Lower lobe of right lung (tissue), 2 donors: ENCODE measurements around the gene WDR37. TPM values are rescaled to one million over a fixed set of nuclear protein-coding genes. Genes with fewer than 3 reads are reported as not detected.
A peak's percentile ranks its signal among the peaks of the same experiment; 100 is the strongest.

Experiments
- ATAC-seq, 2 donors: fragments of 200-7000 bp; cut with Tn5 transposase; one replicate each; pipeline ENCODE4 v1.9.1; 2020 to 2022; ENCODE audit warnings: mild to moderate bottlenecking in 2 of 2, moderate library complexity in 2 of 2
- DNase-seq: peaks from one replicate; pipeline ENCODE4 v3.0.0-alpha.2; 2020
- H3K27ac ChIP-seq: fragments of 200-600 bp; one replicate; pipeline ENCODE4 v1.8.0; 2022
- H3K27me3 ChIP-seq: fragments of 200-600 bp; one replicate; pipeline ENCODE4 v1.8.0; 2022; ENCODE audit warnings: low read depth
- H3K36me3 ChIP-seq: fragments of 200-600 bp; one replicate; pipeline ENCODE4 v1.8.0; 2022; ENCODE audit warnings: mild to moderate bottlenecking
- H3K4me1 ChIP-seq: fragments of 200-600 bp; one replicate; pipeline ENCODE4 v1.8.0; 2022
- H3K4me3 ChIP-seq: fragments of 200-600 bp; one replicate; pipeline ENCODE4 v1.8.0; 2022; ENCODE audit warnings: mild to moderate bottlenecking
- H3K9me3 ChIP-seq: fragments of 200-600 bp; one replicate; pipeline ENCODE4 v1.8.0; 2022
- intact Hi-C: fragments of 100-400 bp; cut with DNase I; formaldehyde crosslinking; loops from one replicate; pipeline ENCODE4 v1.11.0; 2022
- total RNA-seq: library from RNA; stranded (reverse); fragmentation: NEBNext Ultra II Directional; extraction: Animal tissue kit (Norgen Biotek cat#: 25700); gene quantifications from one replicate; pipeline ENCODE4 v1.2.1, GENCODE V29; 2021
- TF ChIP-seq, protein P1 (sequence below): fragments of 200-600 bp; IDR thresholded peaks from one replicate; pipeline ENCODE4 v1.8.0; 2022; ENCODE audit warnings: antibody characterized with exemption, mild to moderate bottlenecking
- donor health status: DM: no; HTN: yes; CAD: no; lungs with severe emphysema.

Gene WDR37
- total RNA-seq, 1 donor from 2014 or later, result 22.0 TPM

DNA sequence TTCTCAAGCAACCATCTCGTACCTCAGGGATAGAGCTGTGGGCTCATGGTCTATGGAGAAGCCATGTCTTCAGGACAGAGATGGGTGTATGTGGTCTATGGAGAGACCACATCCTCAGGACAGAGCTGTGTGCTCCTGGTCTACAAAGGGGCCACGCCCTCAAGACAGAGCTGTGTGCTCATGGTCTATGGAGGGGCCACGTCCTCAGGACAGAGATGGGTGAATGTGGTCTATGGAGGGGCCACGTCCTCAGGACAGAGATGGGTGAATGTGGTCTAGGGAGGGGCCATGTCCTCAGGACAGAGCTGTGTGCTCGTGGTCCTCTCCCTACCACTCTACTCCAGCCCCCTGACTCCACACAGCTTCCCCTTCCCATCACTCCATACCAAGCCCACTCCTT is 117.8 kb downstream of the WDR37 start:
- peak in 1 of 2 donors; percentile 27 for ATAC-seq

DNA sequence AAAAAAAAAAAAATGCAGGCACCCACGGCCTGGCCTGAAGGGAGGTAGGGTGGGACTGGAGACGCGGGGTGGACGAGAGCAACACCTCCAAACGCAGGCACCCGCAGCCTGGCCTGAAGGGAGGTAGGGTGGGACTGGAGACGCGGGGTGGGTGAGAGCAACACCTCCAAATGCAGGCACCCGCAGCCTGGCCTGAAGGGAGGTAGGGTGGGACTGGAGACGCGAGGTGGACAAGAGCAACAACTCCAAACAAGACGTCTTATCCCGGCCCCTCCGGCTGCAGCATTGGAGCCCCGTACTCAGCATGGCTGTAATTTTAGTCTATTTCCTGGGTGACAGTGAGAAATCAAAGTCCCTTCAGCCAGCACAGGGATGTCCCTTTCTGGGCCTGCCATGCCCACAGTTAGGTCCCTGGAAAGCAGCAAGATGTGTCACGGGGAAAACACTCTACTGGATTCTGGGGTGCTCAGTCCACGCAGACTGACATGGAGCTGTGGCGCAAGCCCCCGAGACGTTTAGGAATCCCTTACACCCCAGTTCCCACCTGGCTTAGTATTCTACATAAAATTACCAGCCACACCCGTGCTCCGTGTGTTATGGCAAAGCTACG is 119.9 kb downstream of the WDR37 start:
- Histone ChIP-seq H3K4me1 (no peaks in the 10 kb centered on the region), H3K4me3 (no peak overlapping the region), H3K36me3 (no peaks in the 10 kb centered on the region), H3K27me3 (peaks cover 4% of the 10 kb centered on the region), H3K9me3 (no peaks in the 10 kb centered on the region), H3K27ac (no peak overlapping the region)
- intact Hi-C loops, result no loop called here
- TF ChIP-seq, protein P1, sequence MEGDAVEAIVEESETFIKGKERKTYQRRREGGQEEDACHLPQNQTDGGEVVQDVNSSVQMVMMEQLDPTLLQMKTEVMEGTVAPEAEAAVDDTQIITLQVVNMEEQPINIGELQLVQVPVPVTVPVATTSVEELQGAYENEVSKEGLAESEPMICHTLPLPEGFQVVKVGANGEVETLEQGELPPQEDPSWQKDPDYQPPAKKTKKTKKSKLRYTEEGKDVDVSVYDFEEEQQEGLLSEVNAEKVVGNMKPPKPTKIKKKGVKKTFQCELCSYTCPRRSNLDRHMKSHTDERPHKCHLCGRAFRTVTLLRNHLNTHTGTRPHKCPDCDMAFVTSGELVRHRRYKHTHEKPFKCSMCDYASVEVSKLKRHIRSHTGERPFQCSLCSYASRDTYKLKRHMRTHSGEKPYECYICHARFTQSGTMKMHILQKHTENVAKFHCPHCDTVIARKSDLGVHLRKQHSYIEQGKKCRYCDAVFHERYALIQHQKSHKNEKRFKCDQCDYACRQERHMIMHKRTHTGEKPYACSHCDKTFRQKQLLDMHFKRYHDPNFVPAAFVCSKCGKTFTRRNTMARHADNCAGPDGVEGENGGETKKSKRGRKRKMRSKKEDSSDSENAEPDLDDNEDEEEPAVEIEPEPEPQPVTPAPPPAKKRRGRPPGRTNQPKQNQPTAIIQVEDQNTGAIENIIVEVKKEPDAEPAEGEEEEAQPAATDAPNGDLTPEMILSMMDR, result no peak
- ATAC-seq (no peak), DNase-seq (no peak)

More for the DNA sequence above, 117.8 kb downstream of the WDR37 start:
- no peak overlapping the region for H3K27ac ChIP-seq
- TF ChIP-seq, protein P1, result no peak
- H3K4me3 ChIP-seq, result no peak overlapping the region
- no peaks in the 10 kb centered on the region for H3K9me3 ChIP-seq
- H3K27me3 ChIP-seq, result no peaks in the 10 kb centered on the region
- intact Hi-C loops, result no loop called here
- no peaks in the 10 kb centered on the region for H3K4me1 ChIP-seq
- DNase-seq, result no peak
- H3K36me3 ChIP-seq, result no peaks in the 10 kb centered on the region

DNA sequence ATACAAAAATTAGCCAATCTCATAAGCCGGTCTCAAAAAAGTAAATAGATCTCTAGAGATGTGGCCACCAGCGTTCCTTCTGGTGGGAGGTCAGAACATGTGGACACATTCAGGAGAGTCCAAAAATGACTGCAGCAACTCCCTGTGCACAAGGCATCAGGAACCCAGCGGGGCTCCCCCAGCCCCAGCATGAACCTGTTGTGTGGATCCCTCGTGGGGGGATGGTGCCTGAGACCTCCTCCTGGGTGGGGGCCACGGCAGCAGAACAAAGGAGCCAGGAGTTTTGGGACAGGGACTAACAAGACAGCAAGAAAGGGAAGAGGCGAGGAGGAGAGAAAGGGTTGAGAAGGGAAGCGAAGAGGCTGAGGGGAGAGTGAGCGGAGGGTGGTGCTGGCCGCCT is 121.8 kb downstream of the WDR37 start:
- DNase-seq, result no peak
- H3K9me3 ChIP-seq, result no peaks in the 10 kb centered on the region
- intact Hi-C loops, result no loop called here

DNA sequence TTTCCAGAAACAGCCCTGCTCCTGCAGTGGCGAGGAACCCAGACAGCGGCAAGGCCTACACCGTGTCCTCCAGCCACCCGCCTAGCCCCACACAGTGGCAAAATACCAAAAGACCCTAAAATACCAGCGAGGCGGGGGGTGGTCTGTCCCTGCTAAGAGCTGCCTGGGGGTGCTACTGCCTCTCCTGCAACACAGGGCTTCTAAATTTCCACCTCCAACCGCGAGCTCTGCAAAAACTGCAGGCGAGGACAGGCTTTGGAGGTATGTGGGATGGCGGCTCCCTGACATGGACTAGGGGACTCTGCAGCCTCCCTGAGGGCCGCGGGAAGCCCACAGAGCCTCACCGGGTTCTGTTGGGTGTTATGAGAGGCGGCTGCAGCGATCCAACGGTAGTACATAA is 122.3 kb downstream of the WDR37 start:
- Histone ChIP-seq H3K4me1 (no peaks in the 10 kb centered on the region), H3K9me3 (no peaks in the 10 kb centered on the region), H3K36me3 (no peaks in the 10 kb centered on the region), H3K4me3 (no peak overlapping the region), H3K27ac (no peak overlapping the region), H3K27me3 (peaks cover 4% of the 10 kb centered on the region)
- TF ChIP-seq, protein P1, result no peak
- DNase-seq, result peak; percentile 17
- intact Hi-C loops, result no loop called here
- ATAC-seq, result no peak

More for the DNA sequence above, 121.8 kb downstream of the WDR37 start:
- peaks cover 4% of the 10 kb centered on the region for H3K27me3 ChIP-seq
- ATAC-seq, result no peak
- H3K27ac ChIP-seq, result no peak overlapping the region
- H3K4me3 ChIP-seq, result no peak overlapping the region
- H3K36me3 ChIP-seq, result no peaks in the 10 kb centered on the region
- no peaks in the 10 kb centered on the region for H3K4me1 ChIP-seq
- TF ChIP-seq, protein P1, result no peak

DNA sequence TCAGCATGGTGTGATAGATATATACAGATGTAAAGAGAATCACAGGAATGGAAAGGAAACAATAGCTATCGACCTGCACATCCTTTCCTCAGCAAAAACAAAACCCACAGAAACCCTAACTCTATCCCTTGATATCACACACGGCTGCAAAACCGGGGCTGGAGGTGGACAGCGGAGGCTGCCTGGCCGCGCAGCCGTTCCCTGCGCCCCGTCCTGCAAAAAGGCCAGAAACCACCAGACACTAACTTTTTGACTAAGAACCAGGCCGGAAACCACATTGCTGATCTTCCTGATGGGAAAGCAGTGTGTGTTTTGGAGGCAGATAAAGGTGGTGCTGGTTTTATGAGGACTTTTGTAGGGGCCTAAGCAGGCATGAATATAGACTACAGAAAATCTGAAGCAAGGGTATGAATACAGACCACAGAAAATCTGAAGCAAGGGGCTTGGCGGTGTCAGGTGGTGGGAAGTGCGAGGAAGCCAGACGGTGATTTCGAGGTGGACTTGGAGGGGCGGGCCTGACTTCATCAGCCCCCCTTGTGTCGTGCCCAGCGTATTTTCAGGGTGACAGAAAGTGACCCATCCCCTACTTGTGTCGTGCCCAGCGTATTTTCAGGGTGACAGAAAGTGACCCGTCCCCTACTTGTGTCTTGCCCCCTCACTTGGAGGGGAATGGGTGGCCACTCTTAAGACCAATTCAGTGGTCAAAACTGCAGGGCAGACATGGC is 123.3 kb downstream of the WDR37 start:
- intact Hi-C loops, result no loop called here
- no peak overlapping the region for H3K27ac ChIP-seq
- peak; percentile 13 for DNase-seq

More for the DNA sequence above, 123.3 kb downstream of the WDR37 start:
- H3K9me3 ChIP-seq, result no peaks in the 10 kb centered on the region
- peaks cover 5% of the 10 kb centered on the region for H3K27me3 ChIP-seq
- TF ChIP-seq, protein P1, result no peak
- no peaks in the 10 kb centered on the region for H3K4me1 ChIP-seq
- H3K4me3 ChIP-seq, result no peak overlapping the region
- ATAC-seq, result no peak
- H3K36me3 ChIP-seq, result no peaks in the 10 kb centered on the region
